Measurements from ENCODE around the gene SRPK3. TPM values are rescaled to one million over a fixed set of nuclear protein-coding genes. Genes with fewer than 3 reads are reported as not detected.

SRPK3 gene
- total RNA-seq, 1 donor from 2014 or later: not detected

DNA sequence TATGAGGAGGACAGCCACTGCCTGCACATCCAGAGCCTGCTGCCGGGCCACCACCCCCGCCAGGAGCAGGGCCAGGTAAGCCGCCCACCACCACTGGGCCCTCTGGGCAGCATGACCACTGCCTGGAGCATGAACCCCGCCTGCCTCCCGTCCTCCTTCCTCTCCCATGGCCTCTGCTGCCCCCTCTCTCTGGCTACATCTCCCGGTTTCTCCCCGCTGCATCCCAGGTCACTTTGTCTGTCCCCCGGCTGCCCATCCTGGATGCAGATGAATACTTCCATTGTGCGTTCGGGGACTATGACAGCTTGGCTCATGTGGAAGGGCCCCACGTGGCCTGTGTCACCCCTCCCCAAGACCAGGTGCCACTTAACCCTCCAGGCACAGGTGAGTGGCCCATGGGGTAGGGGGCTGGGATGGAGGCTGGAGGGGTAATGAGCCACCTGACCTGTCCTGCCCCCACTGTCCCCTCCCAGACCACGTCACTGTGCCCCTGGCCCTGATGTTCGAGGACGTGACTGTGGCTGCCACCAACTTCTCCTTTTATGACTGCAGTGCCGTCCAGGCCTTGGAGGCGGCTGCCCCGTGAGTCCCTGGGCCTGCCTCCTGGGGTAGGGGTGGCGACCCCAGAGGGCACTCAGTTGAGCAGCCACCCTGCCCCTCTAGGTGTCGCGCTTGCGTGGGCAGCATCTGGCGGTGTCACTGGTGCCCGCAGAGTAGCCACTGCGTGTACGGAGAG is 10.8 kb upstream of the SRPK3 start:
- no peaks in the 10 kb centered on the region for H3K36me3 Mint-ChIP-seq (ENCODE audit: insufficient read depth)
- H3K9me3 Mint-ChIP-seq (ENCODE audit: low read depth): no peaks in the 10 kb centered on the region
- H3K27me3 Mint-ChIP-seq: no peaks in the 10 kb centered on the region
- H3K4me3 Mint-ChIP-seq (ENCODE audit: low read depth): no peak overlapping the region
- TF ChIP-seq, protein P1, sequence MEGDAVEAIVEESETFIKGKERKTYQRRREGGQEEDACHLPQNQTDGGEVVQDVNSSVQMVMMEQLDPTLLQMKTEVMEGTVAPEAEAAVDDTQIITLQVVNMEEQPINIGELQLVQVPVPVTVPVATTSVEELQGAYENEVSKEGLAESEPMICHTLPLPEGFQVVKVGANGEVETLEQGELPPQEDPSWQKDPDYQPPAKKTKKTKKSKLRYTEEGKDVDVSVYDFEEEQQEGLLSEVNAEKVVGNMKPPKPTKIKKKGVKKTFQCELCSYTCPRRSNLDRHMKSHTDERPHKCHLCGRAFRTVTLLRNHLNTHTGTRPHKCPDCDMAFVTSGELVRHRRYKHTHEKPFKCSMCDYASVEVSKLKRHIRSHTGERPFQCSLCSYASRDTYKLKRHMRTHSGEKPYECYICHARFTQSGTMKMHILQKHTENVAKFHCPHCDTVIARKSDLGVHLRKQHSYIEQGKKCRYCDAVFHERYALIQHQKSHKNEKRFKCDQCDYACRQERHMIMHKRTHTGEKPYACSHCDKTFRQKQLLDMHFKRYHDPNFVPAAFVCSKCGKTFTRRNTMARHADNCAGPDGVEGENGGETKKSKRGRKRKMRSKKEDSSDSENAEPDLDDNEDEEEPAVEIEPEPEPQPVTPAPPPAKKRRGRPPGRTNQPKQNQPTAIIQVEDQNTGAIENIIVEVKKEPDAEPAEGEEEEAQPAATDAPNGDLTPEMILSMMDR (IDR thresholded peaks at IDR 0.05; ENCODE audit: unreplicated experiment): no peak
- DNase-seq (ENCODE audit: low spot score, unreplicated experiment): no peak
- peaks cover 2% of the 10 kb centered on the region for H3K4me1 Mint-ChIP-seq (ENCODE audit: low read depth)
- H3K27ac Mint-ChIP-seq: no peak overlapping the region

- no peak for DNase-seq (ENCODE audit: low spot score, unreplicated experiment)
- peaks cover 2% of the 10 kb centered on the region for H3K4me1 Mint-ChIP-seq (ENCODE audit: low read depth)
- no peaks in the 10 kb centered on the region for H3K36me3 Mint-ChIP-seq (ENCODE audit: insufficient read depth)
- TF ChIP-seq, protein P1 (IDR thresholded peaks at IDR 0.05; ENCODE audit: unreplicated experiment): no peak
- no peak overlapping the region for H3K4me3 Mint-ChIP-seq (ENCODE audit: low read depth)
- H3K27ac Mint-ChIP-seq: no peak overlapping the region
- H3K27me3 Mint-ChIP-seq: no peaks in the 10 kb centered on the region
- no peaks in the 10 kb centered on the region for H3K9me3 Mint-ChIP-seq (ENCODE audit: low read depth)
These were observed 10.0 kb upstream of the SRPK3 start for GRCh38 chrX:153770601-153771414.

- H3K9me3 Mint-ChIP-seq (ENCODE audit: low read depth): no peaks in the 10 kb centered on the region
These were observed 9.2 kb upstream of the SRPK3 start for GRCh38 chrX:153771415-153772315.

GRCh38 chrX:153772316-153773217 is 8.3 kb upstream of the SRPK3 start:
- TF ChIP-seq, protein P1 (IDR thresholded peaks at IDR 0.05; ENCODE audit: unreplicated experiment): no peak
- no peak for DNase-seq (ENCODE audit: low spot score, unreplicated experiment)
- H3K4me3 Mint-ChIP-seq (ENCODE audit: low read depth): no peak overlapping the region
- H3K27ac Mint-ChIP-seq: no peak overlapping the region
- H3K27me3 Mint-ChIP-seq: no peaks in the 10 kb centered on the region
- no peaks in the 10 kb centered on the region for H3K4me1 Mint-ChIP-seq (ENCODE audit: low read depth)
- H3K36me3 Mint-ChIP-seq (ENCODE audit: insufficient read depth): no peaks in the 10 kb centered on the region
- H3K9me3 Mint-ChIP-seq (ENCODE audit: low read depth): no peaks in the 10 kb centered on the region

More at GRCh38 chrX:153771415-153772315, 9.2 kb upstream of the SRPK3 start:
- TF ChIP-seq, protein P1 (IDR thresholded peaks at IDR 0.05; ENCODE audit: unreplicated experiment): no peak
- Mint-ChIP-seq H3K27me3 (no peaks in the 10 kb centered on the region), H3K4me1 (ENCODE audit: low read depth) (no peaks in the 10 kb centered on the region), H3K27ac (no peak overlapping the region), H3K4me3 (ENCODE audit: low read depth) (no peak overlapping the region), H3K36me3 (ENCODE audit: insufficient read depth) (no peaks in the 10 kb centered on the region)
- no peak for DNase-seq (ENCODE audit: low spot score, unreplicated experiment)
